Renal pelvis (tissue), 4 donors: ENCODE data around the gene ONECUT3. TPM values are rescaled to one million over a fixed set of nuclear protein-coding genes. Genes with fewer than 3 reads are reported as not detected.
A peak's percentile ranks its signal among the peaks of the same experiment; 100 is the strongest.
"Not testable (repeated sequence)": the region's sequence is repeated elsewhere in the genome, so short reads cannot be mapped to it uniquely, and the experiment has no call there.

ENCODE experiments used
- DNase-seq: peaks from one replicate; pipeline ENCODE4 v3.0.0-alpha.2; 2013
- polyA plus RNA-seq, 3 donors: library from polyadenylated mRNA; unstranded; fragments of 120-200 nt; gene quantifications; one replicate each; pipeline ENCODE4 v1.2.1, GENCODE V29; 2013; ENCODE audit not compliant: insufficient read length in 3 of 3

The ONECUT3 gene
- polyA plus RNA-seq, 3 donors: 0.03 to 0.05 (median 0.04) TPM

GRCh38 chr19:1794424-1795172 lies 41.3 kb downstream of the ONECUT3 start:
- no peak for DNase-seq

- no peak for DNase-seq
Observed at GRCh38 chr19:1796395-1797142, 43.3 kb downstream of the ONECUT3 start.

DNA sequence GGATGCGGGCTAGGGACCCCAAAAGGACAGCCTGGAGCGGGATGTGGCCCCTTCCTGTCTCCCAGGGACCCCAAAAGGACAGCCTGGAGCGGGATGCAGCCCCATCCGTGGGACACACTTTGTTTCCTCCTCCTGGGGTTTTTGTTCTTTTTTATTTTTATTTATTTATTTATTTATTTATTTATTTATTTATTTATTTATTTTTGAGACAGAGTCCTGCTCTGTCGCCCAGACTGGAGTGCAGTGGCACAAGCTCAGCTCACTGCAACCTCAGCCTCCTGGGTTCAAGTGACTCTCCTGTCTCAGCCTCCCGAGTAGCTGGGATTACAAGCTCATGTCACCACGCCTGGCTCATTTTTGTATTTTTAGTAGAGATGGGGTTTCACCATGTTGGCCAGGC lies 44.0 kb downstream of the ONECUT3 start:
- DNase-seq: not testable (repeated sequence)

GRCh38 chr19:1799695-1800342 lies 46.5 kb downstream of the ONECUT3 start:
- DNase-seq: no peak

DNA sequence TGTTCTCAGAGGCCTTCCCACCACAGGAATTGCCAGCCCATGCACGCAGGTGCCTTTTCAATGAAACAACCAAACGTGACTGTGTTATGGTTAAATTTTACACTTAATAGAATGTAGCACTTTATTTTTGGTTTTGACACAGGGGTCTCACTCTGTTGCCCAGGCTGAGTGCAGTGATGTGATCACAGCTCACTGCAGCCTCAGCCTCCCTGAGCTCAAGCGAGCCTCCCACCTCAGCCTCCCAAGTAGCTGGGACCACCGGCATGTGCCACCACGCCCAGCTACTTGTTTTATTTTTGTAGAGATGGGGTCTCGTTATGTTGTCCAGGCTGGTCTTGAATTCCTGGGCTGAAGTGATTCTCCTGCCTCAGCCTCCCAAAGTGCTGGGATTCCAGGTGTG lies 51.6 kb downstream of the ONECUT3 start:
- no peak for DNase-seq

DNA sequence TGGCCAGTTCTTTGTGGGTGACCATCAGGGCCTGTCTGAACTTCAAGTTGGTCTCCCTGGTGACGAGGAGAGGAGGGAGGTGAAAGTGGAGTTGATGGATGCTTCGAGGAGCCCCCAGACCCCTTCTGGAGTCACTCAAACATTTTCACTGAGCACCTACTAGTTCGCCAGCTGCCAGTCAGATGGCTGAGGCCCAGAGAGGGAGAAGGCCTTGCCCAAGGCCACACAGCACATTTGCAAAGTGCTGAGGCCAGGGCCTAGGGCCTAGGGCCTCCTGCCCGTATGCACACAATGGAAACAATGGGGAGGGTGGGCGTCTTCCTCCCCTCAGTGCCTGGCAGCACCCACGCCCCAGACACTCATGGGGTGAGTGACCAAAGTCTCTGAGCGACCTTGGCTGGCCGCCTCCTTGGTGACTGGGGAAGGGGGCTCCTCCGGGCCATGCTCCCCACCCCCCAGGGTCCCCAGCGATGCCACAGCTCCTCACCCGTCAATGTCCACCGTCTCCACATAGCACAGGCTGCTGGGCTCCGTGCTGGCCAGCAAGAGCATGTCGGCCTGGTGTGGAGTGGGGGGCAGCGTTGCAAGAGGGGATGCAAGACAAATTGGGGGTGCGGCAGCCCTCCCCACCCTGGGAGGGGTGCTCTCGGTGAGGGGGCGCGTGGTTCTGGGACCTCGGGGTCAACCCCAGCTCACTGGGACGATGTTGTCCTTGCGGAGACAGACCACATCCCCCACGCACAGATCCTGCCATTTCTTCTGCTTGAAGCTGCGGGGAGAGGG lies 52.3 kb downstream of the ONECUT3 start:
- DNase-seq: no peak

DNA sequence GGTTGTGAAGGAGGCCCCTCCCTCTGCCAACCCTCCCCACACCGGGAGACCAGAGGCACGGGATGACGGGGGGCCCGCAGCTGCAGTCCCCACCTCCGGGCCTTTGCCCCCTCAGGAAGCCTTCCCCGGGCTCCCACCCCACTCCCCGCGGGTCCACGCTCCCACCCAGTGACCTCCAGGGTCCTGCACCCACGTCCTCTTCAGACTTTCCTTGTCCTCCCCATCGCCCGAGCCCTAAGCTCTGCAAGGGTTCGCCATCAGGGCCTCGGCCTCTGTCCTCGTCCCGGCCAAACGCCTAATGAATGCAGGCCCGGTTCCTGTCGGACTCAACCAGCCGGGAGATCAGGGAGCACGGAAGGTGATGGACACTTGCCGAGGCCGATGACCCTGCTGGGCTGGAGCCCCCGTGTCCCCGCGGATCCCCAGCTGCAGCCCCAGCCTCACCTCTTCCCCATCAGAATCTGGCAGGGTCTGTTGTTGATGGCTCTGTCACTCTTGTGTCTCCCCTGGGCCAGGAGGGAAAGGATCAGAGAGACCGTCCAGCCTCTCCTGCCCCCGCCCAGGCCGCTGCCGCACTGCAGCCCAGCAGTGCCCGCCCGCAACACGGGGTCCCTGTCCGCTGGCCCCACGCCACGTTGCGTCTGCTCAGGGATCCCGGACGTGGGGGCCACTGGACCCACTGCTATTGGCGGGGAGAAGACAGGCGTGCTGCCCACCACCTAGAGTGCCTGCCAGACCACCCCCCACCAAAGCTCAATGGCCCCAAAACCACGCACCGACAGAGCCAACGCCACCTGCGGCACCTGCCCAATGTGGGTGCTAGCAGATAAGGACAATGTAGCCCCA lies 53.1 kb downstream of the ONECUT3 start:
- DNase-seq: no peak

GRCh38 chr19:1807030-1807694 lies 53.9 kb downstream of the ONECUT3 start:
- DNase-seq: no peak

DNA sequence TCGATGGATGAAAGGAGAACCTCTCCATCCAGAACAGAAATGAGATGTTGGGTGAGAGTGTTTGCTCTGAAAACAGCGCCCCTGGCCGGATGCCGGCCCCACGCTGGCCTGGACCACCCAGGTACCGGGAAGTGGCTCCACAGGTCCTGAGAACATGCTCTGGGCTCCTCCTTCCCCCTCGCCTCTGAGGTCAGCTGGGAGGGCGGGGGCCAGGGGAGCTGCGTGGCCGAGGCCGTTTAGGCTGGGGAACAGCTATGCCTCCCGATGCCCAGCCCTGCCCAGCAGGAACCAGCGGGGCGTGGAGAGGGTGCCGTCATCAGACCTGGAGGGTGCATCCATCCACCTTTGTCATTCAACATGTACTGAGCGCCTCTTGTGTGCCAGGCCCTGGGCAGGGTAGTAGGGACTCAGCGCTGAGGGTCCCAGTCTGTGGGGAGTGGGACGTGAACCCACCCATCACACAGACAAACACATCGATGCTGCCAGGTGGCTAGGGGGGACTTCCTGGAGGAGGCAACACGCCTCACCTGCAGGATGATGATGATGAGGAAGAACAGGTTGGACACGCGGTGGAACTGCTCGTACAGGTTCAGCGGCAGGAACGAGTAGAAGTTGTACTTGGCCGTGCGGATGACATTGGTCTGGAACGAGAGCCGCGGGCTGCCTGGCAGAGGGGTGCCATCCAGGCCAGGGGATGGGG lies 54.5 kb downstream of the ONECUT3 start:
- no peak for DNase-seq

DNA sequence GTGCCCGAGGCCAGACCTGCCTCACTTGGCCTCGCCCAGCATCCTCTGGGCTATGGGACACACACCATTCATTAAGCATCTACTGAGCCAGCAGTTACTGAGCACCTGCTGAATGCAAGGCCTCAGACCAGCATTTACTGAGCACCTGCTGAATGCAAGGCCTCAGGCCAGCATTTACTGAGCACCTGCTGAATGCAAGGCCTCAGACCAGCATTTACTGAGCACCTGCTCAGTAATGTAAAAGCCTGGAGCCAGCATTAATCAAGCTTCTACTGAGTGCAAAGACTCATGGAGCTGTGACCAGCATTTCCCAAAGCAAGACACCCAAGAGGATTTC lies 55.1 kb downstream of the ONECUT3 start:
- DNase-seq: no peak

GRCh38 chr19:1809678-1810077 lies 56.4 kb downstream of the ONECUT3 start:
- no peak for DNase-seq

- no peak for DNase-seq
Observed at GRCh38 chr19:1810439-1811160, 57.3 kb downstream of the ONECUT3 start.

GRCh38 chr19:1811472-1811894 lies 58.2 kb downstream of the ONECUT3 start:
- DNase-seq: no peak

GRCh38 chr19:1811942-1812425 lies 58.7 kb downstream of the ONECUT3 start, which contains the start of gene ATP8B3:
TSS of gene ATP8B3 (minus strand) at chr19:1812276. CDS start at chr19:1811736, 540 bp downstream.
- no peak for DNase-seq

DNA sequence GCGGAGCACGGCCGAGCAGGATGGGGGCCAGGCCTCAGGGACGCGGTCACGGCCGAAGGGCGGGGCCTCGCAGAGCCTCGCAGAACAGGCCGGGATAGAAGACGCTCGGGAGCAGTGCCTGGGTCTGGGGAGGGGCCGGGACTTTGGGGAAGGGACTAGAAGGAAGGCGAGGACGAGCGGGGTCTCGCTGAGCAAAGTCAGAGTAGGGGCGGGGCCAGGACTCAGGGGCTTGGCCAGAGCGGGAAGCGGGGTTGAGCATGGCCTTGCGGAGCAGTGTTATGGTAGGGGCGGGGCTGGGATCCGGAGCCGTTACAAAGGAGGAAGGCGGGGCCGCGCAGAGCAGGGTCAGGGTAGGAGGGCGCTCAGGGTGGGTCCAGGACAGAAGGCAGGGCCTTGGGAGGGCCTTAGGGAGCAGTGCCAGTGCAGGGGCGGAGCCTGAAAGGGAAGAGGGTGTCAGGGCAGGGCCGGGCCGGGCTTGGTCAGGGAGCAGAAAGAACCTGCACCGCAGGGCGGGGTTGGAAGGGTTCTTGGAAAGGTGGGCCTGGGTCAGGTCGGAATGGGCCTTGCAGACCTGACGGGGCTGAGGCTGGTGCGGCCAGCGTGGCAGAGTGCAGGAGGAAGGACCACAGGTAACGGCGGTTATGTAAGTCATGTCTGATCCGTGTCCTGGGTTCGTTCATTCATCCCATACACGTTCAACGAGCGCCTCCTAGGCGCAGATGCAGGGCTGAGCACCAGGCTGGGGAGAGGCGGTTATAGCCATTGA lies 59.3 kb downstream of the ONECUT3 start:
- peak; percentile 81 for DNase-seq

GRCh38 chr19:1813192-1814182 lies 60.2 kb downstream of the ONECUT3 start:
- no peak for DNase-seq

GRCh38 chr19:1814391-1814790 lies 61.1 kb downstream of the ONECUT3 start:
- no peak for DNase-seq
